HepG2 (cell line): ENCODE measurements around the gene UQCR11. TPM values are rescaled to one million over a fixed set of nuclear protein-coding genes. Genes with fewer than 3 reads are reported as not detected.

Experiments used
- CCAR2 ChIP-seq: fragments of 200-400 bp; formaldehyde crosslinking; optimal IDR thresholded peaks from 2 replicates; pipeline ENCODE3; 2018; ENCODE audit warnings: low read depth, mild to moderate bottlenecking, low read length, moderate library complexity
- FOXA1 ChIP-seq, 2 experiments: fragments of 450-650 bp in 1 of 2; sonication (generic) in 1 of 2; formaldehyde crosslinking in 1 of 2; IDR thresholded peaks; 2 replicates each; pipeline versions ENCODE4 v1.4.0 to v1.6.1; 2016 to 2020; ENCODE audit warnings: missing genetic modification reagents in 1 of 2
- HOMEZ ChIP-seq: IDR thresholded peaks from 2 replicates; pipeline ENCODE4 v1.6.1; 2016; ENCODE audit warnings: low read depth
- IRF1 ChIP-seq: sonication (generic); formaldehyde crosslinking; IDR thresholded peaks from 2 replicates; pipeline ENCODE4 v1.4.0; 2020; ENCODE audit warnings: low read depth, mild to moderate bottlenecking, missing genetic modification reagents
- MAX ChIP-seq: IDR thresholded peaks from 2 replicates; pipeline ENCODE4 v1.6.1; 2012; ENCODE audit warnings: inconsistent platforms
- MYPOP ChIP-seq: sonication (generic); formaldehyde crosslinking; IDR thresholded peaks from 2 replicates; pipeline ENCODE4 v1.8.1; 2023; ENCODE audit warnings: mild to moderate bottlenecking, moderate library complexity, missing genetic modification reagents
- NR2F1 ChIP-seq, 2 experiments: fragments of 450-650 bp in 1 of 2; formaldehyde crosslinking in 1 of 2; IDR thresholded peaks; 2 replicates each; pipeline versions ENCODE4 v1.5.0 to v1.6.1; 2016 to 2020; ENCODE audit warnings: mild to moderate bottlenecking in 1 of 2, missing compliant biosample characterization in 1 of 2, missing genetic modification reagents in 1 of 2, moderate library complexity in 1 of 2
- PAXIP1 ChIP-seq: sonication (generic); formaldehyde crosslinking; conservative IDR thresholded peaks from 2 replicates; pipeline ENCODE4 v1.4.0; 2020; ENCODE audit warnings: mild to moderate bottlenecking, missing genetic modification reagents, moderate library complexity
- RNF219 ChIP-seq: sonication (generic); formaldehyde crosslinking; IDR thresholded peaks from 2 replicates; pipeline ENCODE4 v1.5.0; 2020; ENCODE audit warnings: mild to moderate bottlenecking, missing genetic modification reagents
- SMYD3 ChIP-seq: sonication (generic); formaldehyde crosslinking; IDR thresholded peaks from 2 replicates; pipeline ENCODE4 v1.8.1; 2023; ENCODE audit warnings: mild to moderate bottlenecking, missing genetic modification reagents
- XRCC5 ChIP-seq: fragments of 200-400 bp; formaldehyde crosslinking; optimal IDR thresholded peaks from 2 replicates; pipeline ENCODE3; 2017; ENCODE audit warnings: mild to moderate bottlenecking, low read length
- ZKSCAN8 ChIP-seq: IDR thresholded peaks from 2 replicates; pipeline ENCODE4 v1.6.1; 2016; ENCODE audit warnings: borderline replicate concordance, missing genetic modification reagents, missing compliant biosample characterization
- ZNF121 ChIP-seq: sonication (generic); formaldehyde crosslinking; IDR thresholded peaks from 2 replicates; pipeline ENCODE4 v1.5.0; 2020; ENCODE audit warnings: mild to moderate bottlenecking, missing genetic modification reagents
- ZNF143 ChIP-seq: sonication (generic); formaldehyde crosslinking; IDR thresholded peaks from 2 replicates; pipeline ENCODE4 v1.4.0; 2020; ENCODE audit warnings: missing genetic modification reagents
- ZNF17 ChIP-seq: sonication (generic); formaldehyde crosslinking; IDR thresholded peaks from 2 replicates; pipeline ENCODE4 v1.5.0; 2020; ENCODE audit warnings: mild to moderate bottlenecking, missing genetic modification reagents
- ZNF253 ChIP-seq: sonication (generic); formaldehyde crosslinking; IDR thresholded peaks from 2 replicates; pipeline ENCODE4 v1.8.0; 2022; ENCODE audit warnings: mild to moderate bottlenecking, missing genetic modification reagents, borderline replicate concordance
- ZNF30 ChIP-seq: sonication (generic); formaldehyde crosslinking; IDR thresholded peaks from 2 replicates; pipeline ENCODE4 v1.5.0; 2020; ENCODE audit warnings: mild to moderate bottlenecking, missing genetic modification reagents
- ZNF317 ChIP-seq: sonication (generic); formaldehyde crosslinking; IDR thresholded peaks from 2 replicates; pipeline ENCODE4 v1.5.0; 2020; ENCODE audit warnings: mild to moderate bottlenecking, missing genetic modification reagents
- ZNF34 ChIP-seq: sonication (generic); formaldehyde crosslinking; IDR thresholded peaks from 2 replicates; pipeline ENCODE4 v1.4.0; 2020; ENCODE audit warnings: mild to moderate bottlenecking, missing genetic modification reagents, borderline replicate concordance
- ZNF775 ChIP-seq: sonication (generic); formaldehyde crosslinking; IDR thresholded peaks from 2 replicates; pipeline ENCODE4 v1.4.0; 2020; ENCODE audit warnings: missing genetic modification reagents, mild to moderate bottlenecking, moderate library complexity, borderline replicate concordance
- ZNF777 ChIP-seq: sonication (generic); formaldehyde crosslinking; IDR thresholded peaks from 2 replicates; pipeline ENCODE4 v1.4.0; 2020; ENCODE audit warnings: missing genetic modification reagents
- ZNF891 ChIP-seq: sonication (generic); formaldehyde crosslinking; IDR thresholded peaks from 2 replicates; pipeline ENCODE4 v1.5.0; 2020; ENCODE audit warnings: mild to moderate bottlenecking, missing genetic modification reagents
- polyA plus RNA-seq, 8 experiments: library from polyadenylated mRNA; depleted of rRNA in 3 of 8; stranded (reverse) in 7 of 8; unstranded in 1 of 8; fragments of >200 nt; fragmentation: Illumina TruSeq in 4 of 8; extraction: Trizol in 4 of 8; gene quantifications; 2 replicates each; pipeline versions ENCODE4 v1.2.1 to v1.2.3, GENCODE V29; 2011 to 2016; ENCODE audit warnings: low read depth in 4 of 8, missing spikeins in 1 of 8, mixed read lengths in 1 of 8; ENCODE audit not compliant: insufficient read depth in 1 of 8
- total RNA-seq, 5 experiments: library from RNA; depleted of rRNA; stranded (reverse); fragments of >200 nt; fragmentation: Illumina TruSeq; extraction: Trizol; gene quantifications; 2 replicates each; pipeline ENCODE4 v1.2.3, GENCODE V29; 2016; ENCODE audit warnings: low read depth in 1 of 5

The UQCR11 gene
- total and polyA plus RNA-seq, 2 of the 13 experiments (the other 11 are each of a cell fraction or from before 2014, with no cell fraction given) = 125 to 214 TPM

GRCh38 chr19:1587872-1588271, 17.4 kb downstream of the UQCR11 start (continued):
- TF ChIP-seq PAXIP1 (CRISPR knock-in tag) (peak; percentile 81), ZNF775 (CRISPR knock-in tag) (no peak), ZNF317 (CRISPR knock-in tag) (no peak), ZNF891 (CRISPR knock-in tag) (no peak), CCAR2 (no peak), SMYD3 (CRISPR knock-in tag) (no peak), ZNF17 (CRISPR knock-in tag) (no peak), XRCC5 (no peak), FOXA1 (IDR thresholded peaks at IDR 0.05) (no peak), FOXA1 (CRISPR knock-in tag; IDR thresholded peaks at IDR 0.05) (no peak), ZKSCAN8 (CRISPR knock-in tag) (no peak), RNF219 (CRISPR knock-in tag) (no peak), HOMEZ (CRISPR knock-in tag) (no peak), ZNF143 (CRISPR knock-in tag) (peak; percentile 72; the same call in 1 of the 2 replicates), NR2F1 (CRISPR knock-in tag; IDR thresholded peaks at IDR 0.05) (no peak), ZNF777 (CRISPR knock-in tag) (no peak), MAX (peak; percentile 60), IRF1 (CRISPR knock-in tag) (no peak), ZNF121 (CRISPR knock-in tag) (no peak), ZNF34 (no peak), ZNF253 (no peak), ZNF30 (CRISPR knock-in tag) (no peak), MYPOP (CRISPR knock-in tag) (no peak)
